AG09309 (cell line): ENCODE measurements around the gene CPLX1.

Experiments
- DNase-seq: peaks from one replicate; pipeline ENCODE4 v3.0.0-alpha.2; 2010; ENCODE audit warnings: low read depth
- H3K4me3 ChIP-seq: 2 replicates; pipeline ENCODE4 v1.5.1; 2011; ENCODE audit warnings: mild to moderate bottlenecking, low read depth, low read length, moderate library complexity; ENCODE audit not compliant: control insufficient read depth
- TF ChIP-seq, protein P1 (sequence below): IDR thresholded peaks from 2 replicates; pipeline ENCODE4 v1.5.1; 2011; ENCODE audit warnings: mild to moderate bottlenecking, low read depth, low read length, inconsistent platforms; ENCODE audit not compliant: insufficient read depth, control insufficient read depth; ENCODE audit errors: missing control alignments

CPLX1 gene

GRCh38 chr4:793941-794621 is 31.8 kb downstream of the CPLX1 start:
- H3K4me3 ChIP-seq = no peak overlapping the region
- TF ChIP-seq, protein P1, sequence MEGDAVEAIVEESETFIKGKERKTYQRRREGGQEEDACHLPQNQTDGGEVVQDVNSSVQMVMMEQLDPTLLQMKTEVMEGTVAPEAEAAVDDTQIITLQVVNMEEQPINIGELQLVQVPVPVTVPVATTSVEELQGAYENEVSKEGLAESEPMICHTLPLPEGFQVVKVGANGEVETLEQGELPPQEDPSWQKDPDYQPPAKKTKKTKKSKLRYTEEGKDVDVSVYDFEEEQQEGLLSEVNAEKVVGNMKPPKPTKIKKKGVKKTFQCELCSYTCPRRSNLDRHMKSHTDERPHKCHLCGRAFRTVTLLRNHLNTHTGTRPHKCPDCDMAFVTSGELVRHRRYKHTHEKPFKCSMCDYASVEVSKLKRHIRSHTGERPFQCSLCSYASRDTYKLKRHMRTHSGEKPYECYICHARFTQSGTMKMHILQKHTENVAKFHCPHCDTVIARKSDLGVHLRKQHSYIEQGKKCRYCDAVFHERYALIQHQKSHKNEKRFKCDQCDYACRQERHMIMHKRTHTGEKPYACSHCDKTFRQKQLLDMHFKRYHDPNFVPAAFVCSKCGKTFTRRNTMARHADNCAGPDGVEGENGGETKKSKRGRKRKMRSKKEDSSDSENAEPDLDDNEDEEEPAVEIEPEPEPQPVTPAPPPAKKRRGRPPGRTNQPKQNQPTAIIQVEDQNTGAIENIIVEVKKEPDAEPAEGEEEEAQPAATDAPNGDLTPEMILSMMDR = no peak
- DNase-seq = no peak

- TF ChIP-seq, protein P1 = no peak
- H3K4me3 ChIP-seq = no peak overlapping the region
- no peak for DNase-seq
Measured at GRCh38 chr4:793093-793861, 32.7 kb downstream of the CPLX1 start.

GRCh38 chr4:792626-793092 is 33.3 kb downstream of the CPLX1 start:
- TF ChIP-seq, protein P1 = no peak
- H3K4me3 ChIP-seq = no peak overlapping the region

DNA sequence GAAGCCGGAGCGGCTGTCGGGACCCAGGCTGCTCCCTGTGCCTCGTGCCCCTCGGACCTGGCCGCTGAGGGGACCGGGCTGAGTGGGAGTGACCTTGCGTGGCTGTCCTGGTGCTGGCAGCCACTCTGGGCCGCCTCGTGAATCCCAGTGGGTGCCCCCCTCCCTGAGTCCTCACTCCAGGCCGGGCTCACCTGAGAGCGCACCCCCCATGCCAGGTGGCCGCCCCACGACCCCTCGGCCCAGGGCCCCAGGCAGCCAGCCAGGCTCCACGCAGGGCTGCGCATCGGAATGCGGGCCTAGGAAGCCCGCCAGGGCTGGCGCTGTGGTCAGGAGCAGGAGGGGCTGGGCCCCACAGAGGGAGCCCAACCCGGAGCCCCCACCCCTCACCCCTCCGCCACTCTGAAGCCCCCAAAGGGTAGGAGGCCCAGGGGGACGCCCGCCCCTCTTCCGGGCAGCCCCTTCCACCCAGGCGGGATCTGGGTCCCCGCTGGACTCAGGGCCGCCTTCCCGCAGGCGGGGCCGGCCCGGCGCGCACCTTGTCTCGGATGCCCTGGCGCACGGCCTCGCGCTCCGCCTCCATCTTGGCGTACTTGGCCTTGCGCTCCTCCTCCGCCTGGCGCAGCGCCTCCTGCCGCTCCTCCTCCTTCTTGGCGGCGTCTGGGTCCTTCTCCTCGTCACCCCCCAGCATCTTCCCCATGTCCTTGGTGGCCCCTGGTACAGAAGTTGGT is 33.9 kb downstream of the CPLX1 start:
- DNase-seq = no peak

More at GRCh38 chr4:792626-793092, 33.3 kb downstream of the CPLX1 start:
- no peak for DNase-seq

DNA sequence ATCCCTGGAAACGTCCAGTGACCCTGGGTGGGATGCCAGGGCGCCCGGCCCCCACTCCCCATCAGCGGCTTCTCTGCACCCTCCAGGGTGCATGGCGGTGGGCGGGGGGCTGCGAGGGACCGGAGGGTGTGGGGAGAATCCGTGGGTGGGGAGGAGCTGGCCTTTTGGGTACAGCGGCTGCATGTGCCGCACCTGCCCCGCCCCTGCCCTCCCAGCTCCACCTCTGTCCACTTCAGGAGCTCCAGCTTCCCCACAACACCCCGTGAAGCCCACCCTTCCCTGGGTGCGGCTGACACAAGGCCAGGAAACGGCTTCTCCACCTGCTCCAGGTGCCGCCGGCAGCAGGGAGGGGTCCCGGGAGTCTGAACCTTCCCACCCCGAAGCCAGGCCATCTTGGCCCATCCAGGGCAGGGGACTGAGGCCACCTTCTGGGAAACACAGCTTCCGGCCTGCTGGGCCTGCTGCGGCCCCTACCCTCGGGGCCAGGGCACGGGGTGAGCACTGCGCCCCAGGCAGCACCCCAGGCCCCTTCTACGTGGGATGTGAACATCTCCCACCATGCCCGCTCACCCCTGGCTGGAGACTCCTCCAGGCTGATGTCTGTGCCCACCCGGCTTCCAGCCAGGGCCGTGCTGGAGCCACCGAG is 34.6 kb downstream of the CPLX1 start:
- DNase-seq = no peak
- TF ChIP-seq, protein P1 = no peak
- no peak overlapping the region for H3K4me3 ChIP-seq

More for the DNA sequence above, 33.9 kb downstream of the CPLX1 start:
- no peak overlapping the region for H3K4me3 ChIP-seq
- TF ChIP-seq, protein P1 = no peak

- TF ChIP-seq, protein P1 = no peak
- DNase-seq = no peak
- no peak overlapping the region for H3K4me3 ChIP-seq
Measured at GRCh38 chr4:790466-790820, 35.5 kb downstream of the CPLX1 start.
